Stimulated activated effector memory CD8-positive, alpha-beta T cell treated with anti-CD3 and anti-CD28 coated beads, Interleukin-12 subunit alpha, Interleukin-12 subunit beta, amount 100 ng/mL, for 72 hours (primary cell): ENCODE data around the gene POTEI.
"Not testable (repeated sequence)": the region's sequence is repeated elsewhere in the genome, so short reads cannot be mapped to it uniquely, and the experiment has no call there.

Source experiments
- ATAC-seq: fragments of 150-1000 bp; cut with Tn5 transposase; 2 replicates; pipeline ENCODE4 v1.10.0; 2021
- DNase-seq, 2 donors: peaks; one replicate each; pipeline ENCODE4 v3.0.0; 2021 to 2022; ENCODE audit warnings: low spot score in 2 of 2
- H3K27ac Mint-ChIP-seq: one replicate; pipeline ENCODE4 v1.8.0; 2022; ENCODE audit warnings: mild to moderate bottlenecking, mixed read lengths
- H3K36me3 Mint-ChIP-seq: one replicate; pipeline ENCODE4 v1.8.0; 2022; ENCODE audit warnings: mild to moderate bottlenecking, mixed read lengths
- H3K4me1 Mint-ChIP-seq: one replicate; pipeline ENCODE4 v1.8.0; 2022; ENCODE audit warnings: mixed read lengths
- H3K4me3 Mint-ChIP-seq: one replicate; pipeline ENCODE4 v1.8.0; 2022; ENCODE audit warnings: mild to moderate bottlenecking, mixed read lengths
- H3K9me3 Mint-ChIP-seq: one replicate; pipeline ENCODE4 v1.8.0; 2022; ENCODE audit warnings: mixed read lengths

POTEI gene

DNA sequence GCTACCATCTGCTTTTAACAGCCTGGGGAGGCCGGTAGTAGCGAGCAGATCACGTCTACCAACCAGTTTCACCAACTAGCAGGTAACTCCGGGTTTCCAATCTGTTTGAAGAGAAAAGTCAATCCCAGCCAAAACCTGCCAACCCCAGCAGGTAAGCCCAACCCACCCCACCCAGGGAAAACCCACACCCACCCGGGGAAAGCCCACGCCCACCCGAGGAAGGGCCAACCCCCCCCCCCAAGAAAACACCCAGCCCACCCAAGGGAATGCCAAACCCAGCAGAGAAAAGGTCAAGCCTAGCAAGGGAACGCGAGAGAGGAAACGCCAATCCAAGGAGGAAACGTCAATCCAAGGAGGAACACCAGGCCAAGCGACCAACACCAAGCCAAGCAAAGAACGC is at the start of gene POTEI:
POTEI (minus strand) TSS at position 101 of the 400 bp plus-strand sequence; CDS start at position 8, 93 bp downstream.
- H3K36me3 Mint-ChIP-seq, H3K4me3 Mint-ChIP-seq, H3K4me1 Mint-ChIP-seq, H3K27ac Mint-ChIP-seq, H3K9me3 Mint-ChIP-seq, DNase-seq, ATAC-seq: not testable (repeated sequence)

DNA sequence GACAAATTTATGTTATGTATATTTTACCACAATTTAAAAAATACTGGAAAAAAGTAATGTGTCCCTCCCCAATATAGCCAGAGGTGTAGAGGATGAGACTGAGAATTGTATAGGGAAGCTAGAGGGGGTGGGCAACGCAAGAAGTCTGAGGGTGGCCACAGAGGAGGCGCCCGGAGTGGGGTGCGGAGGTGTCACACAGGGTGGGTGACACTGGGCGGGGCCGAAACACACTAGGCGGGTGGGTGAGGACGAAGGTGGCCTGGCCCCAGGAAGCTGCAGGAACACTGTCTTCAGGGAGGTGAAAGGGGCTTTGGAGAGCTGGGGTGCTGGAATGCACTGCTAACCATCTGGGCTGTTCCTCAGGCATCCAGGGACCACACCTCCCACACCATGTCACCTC is 47.3 kb upstream of the POTEI start:
- not testable (repeated sequence) for ATAC-seq, H3K36me3 Mint-ChIP-seq, H3K9me3 Mint-ChIP-seq, H3K4me1 Mint-ChIP-seq, H3K27ac Mint-ChIP-seq, H3K4me3 Mint-ChIP-seq, DNase-seq

DNA sequence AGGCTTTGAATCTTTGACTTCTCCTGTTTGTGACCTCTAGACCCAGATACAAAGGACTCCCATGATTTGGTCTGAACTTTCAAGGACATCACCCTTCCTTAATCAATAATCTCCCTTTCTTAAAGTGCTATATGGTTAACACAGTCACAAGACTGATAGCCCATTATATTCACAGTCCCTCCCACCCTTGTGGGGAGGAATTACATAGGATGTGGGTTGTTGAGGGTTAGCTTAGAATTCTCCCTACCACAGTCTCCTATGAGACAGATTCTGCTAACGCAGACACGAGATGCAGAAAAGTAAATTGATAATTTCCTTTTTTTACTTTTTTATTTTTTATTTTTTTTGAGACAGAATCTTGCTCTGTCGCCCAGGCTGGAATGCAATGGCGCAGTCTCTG is 45.0 kb upstream of the POTEI start:
- H3K27ac Mint-ChIP-seq, H3K4me1 Mint-ChIP-seq, H3K36me3 Mint-ChIP-seq, H3K4me3 Mint-ChIP-seq, DNase-seq, ATAC-seq, H3K9me3 Mint-ChIP-seq: not testable (repeated sequence)

DNA sequence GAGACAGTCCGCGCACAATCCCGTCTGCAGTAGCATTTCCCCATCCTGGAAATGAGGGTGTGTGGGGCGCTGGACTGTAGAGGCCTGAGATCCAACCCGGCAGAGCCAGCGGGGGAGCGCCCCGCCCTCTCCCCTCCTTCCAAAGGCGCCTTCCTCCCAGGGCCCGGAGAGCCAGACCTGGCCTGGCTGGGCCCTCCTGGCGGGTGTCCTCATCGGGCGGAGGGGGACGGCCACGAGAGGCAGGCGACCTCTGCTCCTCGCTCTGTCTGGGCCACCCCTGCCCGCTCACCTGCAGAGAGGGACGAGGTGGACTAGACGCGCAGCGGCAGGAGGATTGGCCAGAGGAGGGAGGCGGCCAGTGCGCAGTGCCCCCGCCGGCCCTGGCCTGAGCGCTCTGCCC is 40.3 kb upstream of the POTEI start:
- H3K36me3 Mint-ChIP-seq, ATAC-seq, H3K4me3 Mint-ChIP-seq, DNase-seq, H3K9me3 Mint-ChIP-seq, H3K27ac Mint-ChIP-seq, H3K4me1 Mint-ChIP-seq: not testable (repeated sequence)

DNA sequence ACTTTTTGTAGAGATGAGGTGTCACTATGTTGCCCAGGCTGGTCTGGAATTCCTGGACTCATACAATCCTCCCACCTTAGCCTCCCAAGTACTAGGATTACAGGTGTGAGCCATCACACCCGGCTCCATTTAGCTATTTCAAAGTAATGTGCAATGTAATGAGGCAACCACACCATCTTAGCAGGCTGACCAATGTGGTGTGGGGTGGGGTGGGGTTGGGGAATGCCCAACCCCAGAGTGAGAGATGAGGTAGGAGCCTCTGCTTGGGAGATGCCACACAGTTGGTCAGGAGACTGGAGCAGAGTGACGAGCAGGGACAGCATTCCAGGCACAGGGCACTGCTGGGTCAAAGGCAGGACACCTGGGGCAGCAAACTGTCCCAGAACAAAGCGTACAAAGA is 39.3 kb upstream of the POTEI start:
- H3K4me3 Mint-ChIP-seq, H3K4me1 Mint-ChIP-seq, DNase-seq, H3K27ac Mint-ChIP-seq, ATAC-seq, H3K36me3 Mint-ChIP-seq, H3K9me3 Mint-ChIP-seq: not testable (repeated sequence)

DNA sequence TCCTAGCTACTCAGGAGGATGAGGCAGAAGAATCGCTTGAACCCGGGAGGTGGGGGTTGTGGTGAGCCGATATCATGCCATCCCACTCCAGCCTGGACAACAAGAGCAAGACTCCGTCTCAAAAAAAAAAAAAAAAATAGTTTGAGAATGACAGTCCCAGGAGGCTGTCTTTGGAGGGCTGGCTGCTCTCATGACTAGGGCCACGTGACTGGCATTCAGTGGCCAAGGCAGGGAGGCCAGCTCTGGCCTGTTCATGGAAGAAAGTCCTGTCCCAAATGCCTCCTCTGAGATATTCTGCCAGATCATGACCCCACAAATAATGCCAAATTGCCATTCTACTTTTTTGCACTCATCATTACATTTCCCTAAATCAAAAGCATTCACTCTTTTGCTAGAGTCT is 35.9 kb upstream of the POTEI start:
- ATAC-seq, H3K27ac Mint-ChIP-seq, H3K4me1 Mint-ChIP-seq, H3K9me3 Mint-ChIP-seq, DNase-seq, H3K36me3 Mint-ChIP-seq, H3K4me3 Mint-ChIP-seq: not testable (repeated sequence)

DNA sequence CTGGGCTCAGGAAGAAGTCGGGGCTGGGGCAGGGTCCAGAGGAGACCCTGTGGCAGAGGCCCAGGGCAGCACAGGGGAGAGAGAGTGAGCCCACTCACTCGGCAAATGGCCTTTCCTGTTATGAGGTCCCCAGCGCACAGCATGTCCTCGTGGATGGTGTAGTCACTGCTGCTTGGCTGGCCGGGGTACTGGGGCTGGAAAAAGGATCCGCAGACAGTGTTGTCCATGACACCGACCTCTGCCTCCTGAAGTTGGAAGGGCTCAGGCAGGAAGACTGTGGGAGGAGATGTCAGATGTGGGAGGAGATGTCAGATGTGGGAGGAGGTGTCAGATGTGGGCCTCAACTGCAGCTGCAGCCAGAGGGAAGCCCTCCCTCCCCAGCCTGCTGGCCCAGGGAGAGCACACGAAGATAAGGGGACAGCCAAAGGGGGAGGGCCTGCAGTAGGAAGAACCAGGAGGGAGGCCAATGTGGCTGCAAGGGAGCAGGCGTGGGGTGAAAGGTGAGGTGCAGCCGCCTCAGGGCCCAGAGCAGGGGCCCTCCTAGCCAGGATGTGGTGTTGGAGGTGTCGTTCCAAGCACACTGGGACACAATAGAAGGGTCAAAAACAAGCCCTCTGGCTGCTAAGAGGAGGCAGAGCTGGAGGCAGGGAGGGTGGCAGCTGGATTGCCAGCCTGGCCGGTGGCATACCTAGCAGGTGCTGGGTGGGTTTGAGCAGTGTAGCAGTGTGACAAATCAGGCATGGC is 34.8 kb upstream of the POTEI start:
- peak; percentile 56 for ATAC-seq
- H3K36me3 Mint-ChIP-seq, H3K4me1 Mint-ChIP-seq, H3K4me3 Mint-ChIP-seq, H3K9me3 Mint-ChIP-seq, H3K27ac Mint-ChIP-seq, DNase-seq: not testable (repeated sequence)

DNA sequence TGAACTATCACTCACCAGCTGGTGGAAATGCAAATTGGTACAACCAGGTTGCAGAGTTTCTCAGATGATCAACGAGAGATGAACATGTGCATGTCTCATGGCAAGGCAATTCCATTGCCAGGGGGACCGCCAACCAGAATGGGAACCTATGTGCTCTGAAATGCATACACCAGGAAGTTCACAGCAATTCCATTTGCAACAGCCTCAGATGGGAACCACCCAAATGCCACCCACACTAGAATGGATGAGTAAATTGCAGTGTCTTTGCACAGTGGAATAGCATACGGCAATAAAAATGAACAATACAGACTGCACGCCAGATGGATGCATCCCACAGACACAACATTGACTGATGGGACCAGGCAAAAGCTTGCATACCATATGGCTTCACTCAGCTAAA is 33.7 kb upstream of the POTEI start:
- not testable (repeated sequence) for ATAC-seq, H3K4me3 Mint-ChIP-seq, H3K27ac Mint-ChIP-seq, H3K4me1 Mint-ChIP-seq, DNase-seq, H3K36me3 Mint-ChIP-seq, H3K9me3 Mint-ChIP-seq

DNA sequence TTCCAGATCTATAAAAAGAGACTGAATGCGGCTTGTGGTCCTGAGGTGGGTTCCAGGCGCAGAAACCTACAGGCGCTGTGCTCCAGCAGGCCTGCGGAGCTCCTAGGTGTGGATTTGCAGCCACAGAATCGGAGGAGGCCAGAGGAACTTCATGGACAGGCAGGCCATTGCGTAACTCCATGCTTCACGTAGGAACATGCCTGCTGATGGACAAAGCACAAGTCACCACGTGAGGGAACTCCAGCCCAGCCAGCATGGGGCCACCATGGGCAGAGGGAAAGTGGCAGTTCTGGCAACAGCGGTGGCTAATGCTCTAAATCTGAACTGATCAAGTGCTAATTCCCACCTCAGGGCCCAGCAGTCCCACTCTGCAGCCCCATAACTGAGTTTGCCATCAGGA is 29.1 kb upstream of the POTEI start:
- not testable (repeated sequence) for DNase-seq, H3K36me3 Mint-ChIP-seq, H3K9me3 Mint-ChIP-seq, H3K4me1 Mint-ChIP-seq, ATAC-seq, H3K27ac Mint-ChIP-seq, H3K4me3 Mint-ChIP-seq

DNA sequence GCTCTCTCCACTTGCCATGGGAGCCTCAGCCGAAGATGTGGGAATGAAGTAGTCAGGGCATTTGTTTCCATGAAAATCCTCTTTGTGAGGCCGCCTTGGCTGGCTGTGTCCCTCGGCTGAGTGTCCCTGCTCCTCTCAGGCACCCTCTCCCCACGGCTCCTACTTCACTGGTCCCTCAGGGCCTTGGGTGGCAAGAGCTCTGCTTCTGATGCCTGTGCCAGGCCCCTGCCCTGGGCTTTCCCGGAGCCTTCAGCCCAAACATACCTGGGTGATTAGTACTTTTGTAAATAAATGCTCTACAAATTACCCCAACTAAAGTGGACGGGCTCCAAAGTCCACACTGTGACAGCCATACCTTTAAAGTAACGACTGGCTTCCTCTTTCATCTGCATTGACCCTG is 27.5 kb upstream of the POTEI start:
- not testable (repeated sequence) for H3K9me3 Mint-ChIP-seq, H3K36me3 Mint-ChIP-seq, H3K4me3 Mint-ChIP-seq, ATAC-seq, H3K4me1 Mint-ChIP-seq, DNase-seq, H3K27ac Mint-ChIP-seq

DNA sequence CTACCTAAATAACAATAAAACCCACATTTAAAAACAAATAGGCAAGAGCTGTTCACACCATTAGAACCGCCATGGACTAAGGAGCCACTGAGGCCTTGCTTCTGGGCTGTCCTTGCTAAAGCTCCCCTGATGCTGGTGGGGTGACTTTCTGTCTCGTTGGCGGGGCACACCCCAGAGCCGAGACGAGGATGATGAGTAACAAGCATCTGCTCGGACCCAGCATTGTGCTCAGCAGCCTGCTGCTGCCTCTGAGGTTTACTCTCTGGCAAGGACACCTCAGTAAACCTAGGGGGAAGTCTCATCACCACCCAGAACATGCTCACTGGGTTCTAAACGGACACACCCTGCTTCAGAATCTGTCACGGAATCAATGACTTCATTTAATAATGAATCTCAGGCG is 22.5 kb upstream of the POTEI start:
- not testable (repeated sequence) for H3K9me3 Mint-ChIP-seq, H3K4me1 Mint-ChIP-seq, DNase-seq, H3K36me3 Mint-ChIP-seq, H3K27ac Mint-ChIP-seq, H3K4me3 Mint-ChIP-seq
- peak; percentile 73 for ATAC-seq

DNA sequence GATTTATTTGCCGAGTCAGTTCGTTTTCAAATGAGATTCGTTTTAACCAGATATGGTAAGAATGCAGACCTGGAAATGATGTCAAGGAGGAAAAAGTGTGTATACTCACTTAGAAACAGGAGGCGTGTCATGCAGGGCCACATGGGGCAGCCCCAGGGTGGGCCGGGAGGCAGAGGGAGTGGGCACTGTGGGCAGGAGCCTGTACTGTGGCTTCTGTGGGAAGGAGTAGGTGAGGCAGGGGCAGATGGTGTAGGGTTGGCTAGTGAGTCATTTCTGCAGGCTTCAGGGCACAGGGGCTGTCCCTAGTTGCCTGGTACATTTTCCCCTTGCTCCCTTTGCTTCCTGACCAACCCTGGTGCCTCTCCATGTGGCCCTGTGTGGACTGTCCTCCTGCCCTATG is 22.1 kb upstream of the POTEI start:
- not testable (repeated sequence) for H3K9me3 Mint-ChIP-seq, H3K4me1 Mint-ChIP-seq, H3K4me3 Mint-ChIP-seq, H3K27ac Mint-ChIP-seq, DNase-seq, H3K36me3 Mint-ChIP-seq
- ATAC-seq: peak; percentile 99

DNA sequence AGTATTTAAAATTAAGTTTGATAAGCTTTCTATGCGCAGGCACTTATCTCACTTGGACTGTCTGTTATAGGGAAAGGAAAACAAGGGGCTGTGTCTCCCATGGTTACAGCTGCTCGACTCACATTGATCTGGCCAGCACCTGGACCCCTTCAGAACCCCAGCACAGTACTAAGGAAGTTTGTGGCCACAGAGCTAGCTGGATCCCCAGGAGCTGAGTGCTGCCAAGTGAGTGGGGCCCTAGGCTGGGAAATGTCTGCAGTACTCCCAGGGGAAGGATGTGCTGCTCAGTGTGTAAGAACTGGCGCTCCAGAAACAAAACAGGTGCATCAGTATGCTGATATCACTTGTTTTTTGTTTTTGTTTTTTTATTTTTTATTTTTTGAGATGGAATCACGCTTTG is 21.1 kb upstream of the POTEI start:
- H3K4me3 Mint-ChIP-seq, H3K36me3 Mint-ChIP-seq, H3K9me3 Mint-ChIP-seq, DNase-seq, H3K4me1 Mint-ChIP-seq, ATAC-seq, H3K27ac Mint-ChIP-seq: not testable (repeated sequence)

DNA sequence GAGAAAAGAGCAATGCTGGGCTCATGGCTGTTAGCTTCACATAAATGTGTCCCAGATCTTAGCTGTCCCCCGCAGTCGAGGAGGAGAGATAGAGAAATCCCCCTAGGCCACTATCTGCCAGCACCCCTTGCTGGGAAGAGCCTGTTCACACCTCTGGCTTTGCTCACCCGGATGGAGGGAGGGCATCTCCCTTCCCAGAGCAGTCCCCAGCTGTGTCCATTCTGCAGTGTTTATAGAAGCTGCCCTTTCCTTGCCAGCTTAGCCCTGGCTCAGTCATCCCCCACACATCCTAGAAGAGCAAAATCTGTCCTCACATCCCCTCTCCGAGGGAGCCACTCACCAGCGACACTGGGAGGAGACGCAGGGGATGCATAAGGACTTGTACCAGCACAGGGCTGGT is 20.4 kb upstream of the POTEI start:
- H3K4me3 Mint-ChIP-seq, H3K27ac Mint-ChIP-seq, H3K4me1 Mint-ChIP-seq, DNase-seq, H3K36me3 Mint-ChIP-seq, H3K9me3 Mint-ChIP-seq, ATAC-seq: not testable (repeated sequence)

DNA sequence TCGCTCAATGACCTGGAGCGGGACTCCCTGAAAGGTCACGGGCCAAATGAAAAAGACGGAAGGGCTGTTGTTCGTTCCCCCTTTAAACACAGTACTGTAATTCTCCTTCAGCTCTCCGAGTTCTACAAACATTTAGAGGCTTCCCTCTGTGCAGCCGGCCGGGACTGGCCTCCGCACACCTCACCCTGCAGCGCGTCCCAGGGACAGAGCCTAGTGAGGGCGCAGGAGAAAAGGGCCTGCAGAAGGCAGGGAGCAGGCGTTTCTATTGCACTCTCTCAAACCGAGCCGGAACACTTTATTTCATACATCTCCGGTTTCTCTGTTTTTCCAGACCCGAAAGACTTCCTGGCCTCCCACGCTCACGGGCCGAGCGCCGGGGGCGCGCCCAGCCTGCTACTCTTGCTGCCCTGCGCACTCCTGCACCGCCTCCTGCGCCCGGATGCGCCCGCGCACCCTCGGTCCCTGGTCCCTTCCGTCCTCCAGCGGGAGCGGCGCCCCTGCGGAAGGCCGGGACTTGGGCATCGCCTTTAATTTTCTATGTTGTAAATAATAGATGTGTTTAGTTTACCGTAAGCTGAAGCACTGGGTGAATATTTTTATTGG is 18.3 kb upstream of the POTEI start:
- DNase-seq, H3K4me3 Mint-ChIP-seq, H3K27ac Mint-ChIP-seq, H3K4me1 Mint-ChIP-seq, H3K36me3 Mint-ChIP-seq, ATAC-seq, H3K9me3 Mint-ChIP-seq: not testable (repeated sequence)

DNA sequence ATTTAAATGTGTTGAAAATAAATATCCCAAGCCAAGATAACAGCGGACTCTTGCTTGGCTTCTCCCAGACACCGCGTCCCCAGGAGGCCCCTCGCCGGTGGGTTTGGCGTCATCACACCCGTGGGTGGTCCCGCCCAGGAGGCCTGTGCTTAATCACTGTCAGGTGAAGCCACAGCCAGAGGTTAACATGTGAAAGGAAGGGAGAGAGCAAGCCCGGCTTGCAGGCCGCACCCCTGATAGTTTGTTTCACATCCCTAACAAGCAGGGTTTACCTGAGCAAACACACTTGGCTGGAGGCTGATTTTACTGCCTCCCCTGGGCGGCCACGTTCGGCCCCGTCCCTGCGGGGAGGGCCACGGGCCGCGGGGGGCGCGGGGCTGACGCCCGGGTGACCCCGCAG is 13.3 kb upstream of the POTEI start:
- not testable (repeated sequence) for H3K36me3 Mint-ChIP-seq, H3K4me1 Mint-ChIP-seq, H3K9me3 Mint-ChIP-seq, H3K4me3 Mint-ChIP-seq, H3K27ac Mint-ChIP-seq, ATAC-seq, DNase-seq
